SU-DHL-6 (cell line): ENCODE data around the gene PPM1H.

Experiments
- H2AFZ ChIP-seq: fragments of 200-600 bp; sonication (generic); 2 replicates; pipeline ENCODE4 v1.6.1; 2014; ENCODE audit warnings: low read depth, mild to moderate bottlenecking, moderate library complexity, mixed read lengths, antibody characterized with exemption, low read length; ENCODE audit not compliant: severe bottlenecking
- H3F3A ChIP-seq: fragments of 200-600 bp; shearing (Covaris generic); 2 replicates; pipeline ENCODE4 v1.6.0; 2016; ENCODE audit warnings: antibody characterized with exemption, mild to moderate bottlenecking; ENCODE audit not compliant: insufficient read depth
- H3K27ac ChIP-seq: fragments of 200-600 bp; sonication (generic); 2 replicates; pipeline ENCODE4 v1.5.1; 2016; ENCODE audit warnings: low read depth, mild to moderate bottlenecking, low read length, moderate library complexity, mixed read lengths
- H3K27me3 ChIP-seq: fragments of 200-600 bp; sonication (generic), shearing (Covaris generic); 2 replicates; pipeline ENCODE4 v1.6.0; 2014; ENCODE audit warnings: mild to moderate bottlenecking, low read length
- H3K36me3 ChIP-seq: fragments of 200-600 bp; sonication (generic); 2 replicates; pipeline ENCODE4 v1.6.1; 2014; ENCODE audit warnings: mild to moderate bottlenecking, low read length, mixed read lengths
- H3K4me2 ChIP-seq: fragments of 300-600, 200-600 bp; shearing (Covaris generic), sonication (generic); 2 replicates; pipeline ENCODE4 v1.6.0; 2014; ENCODE audit warnings: low read length, low read depth, mild to moderate bottlenecking; ENCODE audit not compliant: poor library complexity, severe bottlenecking
- H3K4me3 ChIP-seq: fragments of 200-600 bp; sonication (generic); 2 replicates; pipeline ENCODE4 v1.5.1; 2014; ENCODE audit warnings: antibody characterized with exemption, low read length, mild to moderate bottlenecking, mixed read lengths; ENCODE audit not compliant: insufficient read depth, poor library complexity, severe bottlenecking
- H3K79me2 ChIP-seq: fragments of 200-600 bp; sonication (generic); 2 replicates; pipeline ENCODE4 v1.6.1; 2014; ENCODE audit warnings: mild to moderate bottlenecking, low read length, moderate library complexity; ENCODE audit not compliant: insufficient read depth
- H3K9ac ChIP-seq: fragments of 200-600 bp; sonication (generic); 2 replicates; pipeline ENCODE4 v1.7.0; 2014; ENCODE audit warnings: mild to moderate bottlenecking, low read length
- H3K9me2 ChIP-seq: fragments of 200-600 bp; sonication (generic); replicated peaks from 2 replicates; pipeline ENCODE4 v1.6.1; 2014; ENCODE audit warnings: low read length; ENCODE audit not compliant: insufficient read depth
- H3K9me3 ChIP-seq: fragments of 200-600 bp; sonication (generic); 2 replicates; pipeline ENCODE4 v1.6.1; 2014; ENCODE audit warnings: low read length, mixed read lengths; ENCODE audit not compliant: insufficient read depth
- H4K20me1 ChIP-seq: fragments of 200-600 bp; sonication (generic); 2 replicates; pipeline ENCODE4 v1.6.1; 2014; ENCODE audit warnings: low read depth, mild to moderate bottlenecking, antibody characterized with exemption, low read length, moderate library complexity, mixed read lengths
- EZH2phosphoT487 ChIP-seq: fragments of 200-600 bp; sonication (generic), shearing (Covaris generic); conservative IDR thresholded peaks from 2 replicates; pipeline ENCODE4 v1.6.1; 2018; ENCODE audit warnings: mild to moderate bottlenecking, antibody characterized with exemption, low read length, moderate library complexity, mixed read lengths
- TF ChIP-seq, protein P1 (sequence below): fragments of 200-600 bp; sonication (generic); IDR thresholded peaks from one replicate; pipeline ENCODE4 v1.5.1; 2017; ENCODE audit warnings: antibody characterized with exemption, mild to moderate bottlenecking, low read length, moderate library complexity; ENCODE audit not compliant: insufficient read depth, poor library complexity, severe bottlenecking

PPM1H gene

DNA sequence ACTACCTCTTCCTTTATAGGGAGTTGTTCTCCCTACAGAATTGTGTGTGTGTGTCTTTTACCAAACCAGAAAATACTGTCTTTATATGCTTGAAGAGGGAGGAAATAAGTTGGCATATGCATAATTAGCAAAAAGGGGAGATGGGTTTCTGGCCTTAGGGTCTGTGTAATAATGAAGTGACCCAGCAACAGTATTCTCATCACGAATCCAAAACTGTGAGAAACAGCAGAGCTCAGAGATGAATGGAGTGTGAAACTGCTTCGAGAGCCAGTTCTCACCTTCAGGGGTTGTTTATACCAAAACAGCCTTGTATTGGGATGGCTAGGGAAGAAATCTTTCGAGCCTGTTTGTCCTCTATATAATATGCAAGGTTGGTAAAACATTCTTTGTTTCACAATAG is 240.8 kb downstream of the PPM1H start:
- Histone ChIP-seq H3F3A (no peaks in the 10 kb centered on the region), H3K9me3 (no peaks in the 10 kb centered on the region), H3K9ac (no peak overlapping the region), H3K9me2 (no peaks in the 10 kb centered on the region), H3K36me3 (no peaks in the 10 kb centered on the region), H3K4me2 (no peak overlapping the region), H3K79me2 (no peaks in the 10 kb centered on the region), H3K27me3 (no peaks in the 10 kb centered on the region), H2AFZ (no peak overlapping the region), H3K4me3 (no peak overlapping the region), H4K20me1 (no peaks in the 10 kb centered on the region), H3K27ac (no peak overlapping the region)
- no peak for TF ChIP-seq EZH2phosphoT487
- TF ChIP-seq, protein P1, sequence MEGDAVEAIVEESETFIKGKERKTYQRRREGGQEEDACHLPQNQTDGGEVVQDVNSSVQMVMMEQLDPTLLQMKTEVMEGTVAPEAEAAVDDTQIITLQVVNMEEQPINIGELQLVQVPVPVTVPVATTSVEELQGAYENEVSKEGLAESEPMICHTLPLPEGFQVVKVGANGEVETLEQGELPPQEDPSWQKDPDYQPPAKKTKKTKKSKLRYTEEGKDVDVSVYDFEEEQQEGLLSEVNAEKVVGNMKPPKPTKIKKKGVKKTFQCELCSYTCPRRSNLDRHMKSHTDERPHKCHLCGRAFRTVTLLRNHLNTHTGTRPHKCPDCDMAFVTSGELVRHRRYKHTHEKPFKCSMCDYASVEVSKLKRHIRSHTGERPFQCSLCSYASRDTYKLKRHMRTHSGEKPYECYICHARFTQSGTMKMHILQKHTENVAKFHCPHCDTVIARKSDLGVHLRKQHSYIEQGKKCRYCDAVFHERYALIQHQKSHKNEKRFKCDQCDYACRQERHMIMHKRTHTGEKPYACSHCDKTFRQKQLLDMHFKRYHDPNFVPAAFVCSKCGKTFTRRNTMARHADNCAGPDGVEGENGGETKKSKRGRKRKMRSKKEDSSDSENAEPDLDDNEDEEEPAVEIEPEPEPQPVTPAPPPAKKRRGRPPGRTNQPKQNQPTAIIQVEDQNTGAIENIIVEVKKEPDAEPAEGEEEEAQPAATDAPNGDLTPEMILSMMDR: no peak

DNA sequence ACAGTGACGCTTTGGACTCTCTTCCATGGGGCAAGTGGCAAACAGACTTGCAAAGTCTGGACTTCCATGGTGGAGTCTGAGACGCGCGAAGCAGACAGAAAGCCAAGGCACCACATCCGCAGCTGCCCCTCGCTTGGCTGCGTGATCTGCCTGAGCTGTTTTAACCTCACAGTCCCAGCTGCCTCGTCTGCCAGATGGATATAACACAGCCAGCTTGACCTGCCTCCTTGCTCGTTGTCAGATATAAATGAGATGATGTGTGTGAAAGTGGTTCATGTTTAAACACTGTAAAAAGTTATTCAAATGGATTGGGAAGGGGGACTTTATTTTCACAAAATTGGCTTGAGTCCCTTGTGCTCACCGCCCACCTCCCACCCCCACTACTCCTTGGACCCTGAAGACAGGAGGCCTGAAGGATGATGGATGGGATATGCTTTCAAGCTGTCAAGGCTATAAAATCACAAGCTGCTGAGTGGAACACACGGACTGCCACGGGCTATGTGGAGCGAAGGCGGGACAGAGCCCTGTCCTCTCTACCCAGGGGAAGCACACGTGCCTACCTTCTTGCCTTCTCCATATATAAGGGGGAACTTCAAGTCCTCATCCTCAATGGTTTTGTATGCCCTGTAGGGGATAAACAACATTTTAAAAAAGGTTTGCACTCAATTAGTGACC is 241.4 kb downstream of the PPM1H start:
- Histone ChIP-seq H3K27me3 (no peaks in the 10 kb centered on the region), H3K4me2 (no peak overlapping the region), H3K9ac (no peak overlapping the region), H3F3A (no peaks in the 10 kb centered on the region), H3K79me2 (no peaks in the 10 kb centered on the region), H2AFZ (no peak overlapping the region), H3K4me3 (no peak overlapping the region), H3K9me3 (no peaks in the 10 kb centered on the region), H3K9me2 (no peaks in the 10 kb centered on the region), H3K27ac (no peak overlapping the region), H4K20me1 (no peaks in the 10 kb centered on the region), H3K36me3 (no peaks in the 10 kb centered on the region)
- TF ChIP-seq EZH2phosphoT487: no peak
- TF ChIP-seq, protein P1: no peak

DNA sequence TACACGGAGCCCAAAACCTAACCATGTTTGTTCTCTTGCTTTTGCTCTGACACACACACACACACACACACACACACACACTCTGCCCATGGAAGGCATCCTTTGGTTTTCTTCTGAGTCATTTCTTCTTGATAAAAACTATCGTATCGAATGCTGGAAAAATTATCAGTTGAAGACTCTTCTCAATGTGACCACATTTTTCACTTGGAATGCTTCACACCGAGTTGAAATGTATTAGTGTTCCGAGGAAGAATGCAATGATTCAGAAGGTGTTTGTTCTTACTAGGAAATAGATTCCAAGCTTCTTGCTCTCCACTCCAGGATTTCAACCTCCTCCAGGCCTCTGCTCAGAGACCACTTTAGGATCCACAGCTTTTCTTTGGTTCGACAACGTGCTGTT is 242.1 kb downstream of the PPM1H start:
- Histone ChIP-seq H3K27me3 (no peaks in the 10 kb centered on the region), H3K36me3 (no peaks in the 10 kb centered on the region), H3K4me3 (no peak overlapping the region), H3K9me2 (no peaks in the 10 kb centered on the region), H4K20me1 (no peaks in the 10 kb centered on the region), H3F3A (no peaks in the 10 kb centered on the region), H3K79me2 (no peaks in the 10 kb centered on the region), H2AFZ (no peak overlapping the region), H3K9ac (no peak overlapping the region), H3K4me2 (no peak overlapping the region), H3K9me3 (no peaks in the 10 kb centered on the region), H3K27ac (no peak overlapping the region)
- TF ChIP-seq, protein P1: no peak
- TF ChIP-seq EZH2phosphoT487: no peak
